D721Med (cell line): ENCODE results near the gene CCL13.
"Not testable (repeated sequence)": the region's sequence is repeated elsewhere in the genome, so short reads cannot be mapped to it uniquely, and the experiment has no call there.

Experiments used
- DNase-seq: peaks from one replicate; pipeline ENCODE4 v3.0.0; 2011; ENCODE audit warnings: low spot score; ENCODE audit not compliant: insufficient read length
- FAIRE-seq: peaks from 2 replicates; lab custom pipeline; 2011; peaks lifted over from hg19 to GRCh38; lab: Jason Lieb, UNC
- CTCF ChIP-seq: IDR thresholded peaks from 2 replicates; pipeline ENCODE4 v1.5.1; 2012; ENCODE audit warnings: mild to moderate bottlenecking, control low read depth; ENCODE audit not compliant: insufficient read depth; ENCODE audit errors: missing control alignments

The CCL13 gene

GRCh38 chr17:34318474-34318873 lies 37.8 kb upstream of the CCL13 start:
- no peak for TF ChIP-seq CTCF
- DNase-seq (no peak), FAIRE-seq (no peak)

- no peak for FAIRE-seq
- TF ChIP-seq CTCF, result no peak
- DNase-seq, result no peak
These were observed 37.2 kb upstream of the CCL13 start, which contains the start of gene CCL8 for GRCh38 chr17:34319039-34319483. TSS of gene CCL8 (plus strand) at chr17:34319435. CDS start at chr17:34319502, 67 bp downstream.

GRCh38 chr17:34321964-34322363 lies 34.3 kb upstream of the CCL13 start:
- no peak for TF ChIP-seq CTCF
- no peak for DNase-seq
- FAIRE-seq, result no peak

GRCh38 chr17:34327580-34327979 lies 28.7 kb upstream of the CCL13 start:
- not testable (repeated sequence) for FAIRE-seq

GRCh38 chr17:34337701-34338100 lies 18.6 kb upstream of the CCL13 start:
- no peak for FAIRE-seq
- DNase-seq, result no peak
- TF ChIP-seq CTCF, result no peak

More at GRCh38 chr17:34327580-34327979, 28.7 kb upstream of the CCL13 start:
- not testable (repeated sequence) for DNase-seq

GRCh38 chr17:34339138-34339770 lies 17.0 kb upstream of the CCL13 start:
- TF ChIP-seq CTCF, result no peak
- DNase-seq, result no peak
- no peak for FAIRE-seq

GRCh38 chr17:34341916-34342315 lies 14.4 kb upstream of the CCL13 start:
- DNase-seq (no peak), FAIRE-seq (no peak)
- no peak for TF ChIP-seq CTCF
